CD14-positive monocyte (primary cell): ENCODE results near the gene FAM3C. TPM values are rescaled to one million over a fixed set of nuclear protein-coding genes. Genes with fewer than 3 reads are reported as not detected.

Source experiments
- DNase-seq, 3 donors: peaks; one replicate each; pipeline ENCODE4 v3.0.0-alpha.2; 2011 to 2022
- H2AFZ ChIP-seq: 2 replicates; pipeline ENCODE4 v1.6.0; 2012; ENCODE audit warnings: mild to moderate bottlenecking, low read depth, low read length, inconsistent platforms; ENCODE audit not compliant: insufficient read depth, poor library complexity, severe bottlenecking
- H3K27ac ChIP-seq, 2 donors: 1 replicate in 1 of 2; 2 replicates in 1 of 2; pipeline ENCODE4 v1.5.1; 2012 to 2013; ENCODE audit warnings: low read length in 2 of 2, control low read depth in 1 of 2, inconsistent platforms in 1 of 2, low read depth in 1 of 2, mild to moderate bottlenecking in 1 of 2
- H3K27me3 ChIP-seq, 2 donors: one replicate each; pipeline versions ENCODE4 v1.6.0 to v1.6.1; 2011 to 2013; ENCODE audit warnings: low read length in 2 of 2; ENCODE audit not compliant: control insufficient read depth in 2 of 2, insufficient read depth in 2 of 2
- H3K36me3 ChIP-seq, 2 donors: replicated peaks in 1 of 2; 1 replicate in 1 of 2; 2 replicates in 1 of 2; pipeline versions ENCODE4 v1.5.1 to v1.6.1; 2012 to 2013; ENCODE audit warnings: low read length in 2 of 2, control low read depth in 1 of 2, inconsistent platforms in 1 of 2, mild to moderate bottlenecking in 1 of 2; ENCODE audit not compliant: insufficient read depth in 2 of 2, control insufficient read depth in 1 of 2
- H3K4me1 ChIP-seq, 2 donors: 1 replicate in 1 of 2; 2 replicates in 1 of 2; pipeline versions ENCODE4 v1.5.1 to v1.6.1; 2012 to 2013; ENCODE audit warnings: low read length in 2 of 2, control low read depth in 1 of 2, inconsistent platforms in 1 of 2, mild to moderate bottlenecking in 1 of 2, moderate library complexity in 1 of 2; ENCODE audit not compliant: insufficient read depth in 2 of 2, control insufficient read depth in 1 of 2
- H3K4me2 ChIP-seq: replicated peaks from 2 replicates; pipeline ENCODE3; 2012; ENCODE audit warnings: low read length, moderate library complexity, mild to moderate bottlenecking; ENCODE audit not compliant: poor library complexity, severe bottlenecking; ENCODE audit errors: extremely low read depth
- H3K4me3 ChIP-seq, 3 experiments: fragments of 200-600 bp in 1 of 3; sonication (generic) in 1 of 3; replicated peaks in 1 of 3; 1 replicate in 2 of 3; 2 replicates in 1 of 3; pipeline ENCODE4 v1.5.1; 2011 to 2013; ENCODE audit warnings: low read length in 3 of 3, mild to moderate bottlenecking in 3 of 3, control low read depth in 2 of 3, low read depth in 2 of 3, inconsistent platforms in 1 of 3, moderate library complexity in 1 of 3
- H3K79me2 ChIP-seq: 2 replicates; pipeline ENCODE4 v1.6.0; 2012; ENCODE audit warnings: mild to moderate bottlenecking, control low read depth, inconsistent platforms, low read length, moderate library complexity; ENCODE audit not compliant: insufficient read depth
- H3K9ac ChIP-seq: 2 replicates; pipeline ENCODE4 v1.6.0; 2017; ENCODE audit warnings: low read length, mild to moderate bottlenecking; ENCODE audit not compliant: insufficient read depth, poor library complexity, severe bottlenecking
- H3K9me3 ChIP-seq, 2 donors: replicated peaks in 1 of 2; 1 replicate in 1 of 2; 2 replicates in 1 of 2; pipeline versions ENCODE4 v1.5.1 to v1.6.1; 2012 to 2013; ENCODE audit warnings: low read length in 2 of 2, control low read depth in 1 of 2; ENCODE audit not compliant: control insufficient read depth in 1 of 2, insufficient read depth in 1 of 2
- H4K20me1 ChIP-seq: 2 replicates; pipeline ENCODE4 v1.6.0; 2012; ENCODE audit warnings: mild to moderate bottlenecking, low read length, control low read depth, moderate library complexity; ENCODE audit not compliant: insufficient read depth
- H3K27ac Mint-ChIP-seq, 7 donors: one replicate each; pipeline ENCODE4 v1.8.0; 2020; ENCODE audit warnings: mild to moderate bottlenecking in 7 of 7, mixed read lengths in 7 of 7, moderate library complexity in 6 of 7, inconsistent platforms in 2 of 7
- H3K27me3 Mint-ChIP-seq, 3 donors: one replicate each; pipeline ENCODE4 v1.8.0; 2021 to 2022; ENCODE audit warnings: low read depth in 3 of 3, mild to moderate bottlenecking in 3 of 3, mixed read lengths in 3 of 3, moderate library complexity in 3 of 3, inconsistent platforms in 1 of 3
- H3K36me3 Mint-ChIP-seq, 2 donors: one replicate each; pipeline ENCODE4 v1.8.0; 2020; ENCODE audit warnings: mixed read lengths in 2 of 2, inconsistent platforms in 1 of 2, mild to moderate bottlenecking in 1 of 2
- H3K4me1 Mint-ChIP-seq: one replicate; pipeline ENCODE4 v1.8.0; 2020; ENCODE audit warnings: mild to moderate bottlenecking, mixed read lengths
- H3K4me3 Mint-ChIP-seq, 2 donors: one replicate each; pipeline ENCODE4 v1.8.0; 2020; ENCODE audit warnings: mild to moderate bottlenecking in 2 of 2, mixed read lengths in 2 of 2, moderate library complexity in 1 of 2
- H3K9me3 Mint-ChIP-seq, 7 donors: one replicate each; pipeline ENCODE4 v1.8.0; 2020 to 2022; ENCODE audit warnings: mixed read lengths in 7 of 7, mild to moderate bottlenecking in 6 of 7, moderate library complexity in 6 of 7, inconsistent platforms in 2 of 7
- CTCF ChIP-seq: fragments of 200-600 bp; IDR thresholded peaks from one replicate; pipeline ENCODE4 v1.8.0; 2022; ENCODE audit warnings: antibody characterized with exemption, mild to moderate bottlenecking
- WGBS: methylation state at CpG from one replicate; pipeline ENCODE4 v1.1.5; 2013; ENCODE audit warnings: missing lambda C conversion rate; ENCODE audit not compliant: insufficient coverage; 5-methylcytosine and 5-hydroxymethylcytosine counted together
- intact Hi-C, 2 donors: fragments of 100-400 bp; cut with micrococcal nuclease; formaldehyde crosslinking; loops; one replicate each; pipeline versions ENCODE4 v1.15.0 to v1.15.1; 2023
- polyA plus RNA-seq, 3 donors: library from polyadenylated mRNA; depleted of rRNA in 1 of 3; unstranded in 2 of 3; stranded (reverse) in 1 of 3; fragments of 300-500 nt in 2 of 3; fragments of >200 nt in 1 of 3; fragmentation: Illumina TruSeq in 2 of 3; gene quantifications; 1 replicate in 2 of 3; 2 replicates in 1 of 3; pipeline ENCODE4 v1.2.3, GENCODE V29; 2012 to 2021

The FAM3C gene
- polyA plus RNA-seq, 3 donors: 5.5 to 13.0 (median 7.3) TPM

- Mint-ChIP-seq H3K36me3 (peaks cover 0 to 7% of the 10 kb centered on the region in 2 donors), H3K9me3 (no peaks in the 10 kb centered on the region), H3K27ac (no peak overlapping the region), H3K4me1 (no peaks in the 10 kb centered on the region), H3K27me3 (peaks cover 2 to 10% (median 4%) of the 10 kb centered on the region in 3 donors), H3K4me3 (no peak overlapping the region)
- Histone ChIP-seq H3K4me3 (no peak overlapping the region), H4K20me1 (no peaks in the 10 kb centered on the region), H3K27ac (no peak overlapping the region), H3K36me3 (no peaks in the 10 kb centered on the region), H2AFZ (no peak overlapping the region), H3K27me3 (peaks cover 10 to 20% of the 10 kb centered on the region in 2 donors), H3K9ac (no peak overlapping the region), H3K4me2 (no peak overlapping the region), H3K4me1 (no peaks in the 10 kb centered on the region), H3K9me3 (no peaks in the 10 kb centered on the region), H3K79me2 (no peaks in the 10 kb centered on the region)
- no peak for DNase-seq
- TF ChIP-seq CTCF: no peak
- intact Hi-C loops: no loop called here
- no CpG with 5 or more reads among the region's 5 CpGs for WGBS
Measured at GRCh38 chr7:121339082-121339481, 57.0 kb downstream of the FAM3C start.

GRCh38 chr7:121337398-121337797, 58.7 kb downstream of the FAM3C start:
- H3K27ac ChIP-seq: no peak overlapping the region
- H4K20me1 ChIP-seq: no peaks in the 10 kb centered on the region
- peaks cover 11 to 26% of the 10 kb centered on the region in 2 donors for H3K27me3 ChIP-seq
- Mint-ChIP-seq H3K9me3 (no peaks in the 10 kb centered on the region), H3K36me3 (peaks cover 0 to 6% of the 10 kb centered on the region in 2 donors), H3K4me3 (no peak overlapping the region), H3K27ac (no peak overlapping the region), H3K4me1 (no peaks in the 10 kb centered on the region), H3K27me3 (peaks cover 2 to 12% (median 4%) of the 10 kb centered on the region in 3 donors)
- intact Hi-C loops: no loop called here
- no peak for DNase-seq
- no peak overlapping the region for H3K4me2 ChIP-seq
- no peak overlapping the region for H3K9ac ChIP-seq
- H3K79me2 ChIP-seq: no peaks in the 10 kb centered on the region
- H2AFZ ChIP-seq: no peak overlapping the region
- no peaks in the 10 kb centered on the region for H3K36me3 ChIP-seq
- no peak overlapping the region for H3K4me3 ChIP-seq
- no peaks in the 10 kb centered on the region for H3K9me3 ChIP-seq
- no CpG with 5 or more reads among the region's 3 CpGs for WGBS
- H3K4me1 ChIP-seq: no peaks in the 10 kb centered on the region
- TF ChIP-seq CTCF: no peak
